H9 (cell line): Measurements from ENCODE around the gene ZNF318. TPM values are rescaled to one million over a fixed set of nuclear protein-coding genes. Genes with fewer than 3 reads are reported as not detected.

Experiments used
- DNase-seq: peaks from one replicate; pipeline ENCODE4 v3.0.0-alpha.2; 2017
- H2AFZ ChIP-seq: one replicate; pipeline ENCODE4 v1.6.1; 2013; ENCODE audit warnings: mild to moderate bottlenecking, low read length, control low read depth, moderate library complexity
- H2AK5ac ChIP-seq: 2 replicates; pipeline ENCODE4 v1.6.1; 2013; ENCODE audit warnings: low read length, control low read depth, mixed read lengths; ENCODE audit not compliant: insufficient read length
- H2BK120ac ChIP-seq: one replicate; pipeline ENCODE4 v1.6.1; 2013; ENCODE audit warnings: low read depth, mild to moderate bottlenecking, low read length, control low read depth, inconsistent platforms; ENCODE audit not compliant: poor library complexity, severe bottlenecking
- H2BK12ac ChIP-seq: 2 replicates; pipeline ENCODE4 v1.6.1; 2013; ENCODE audit warnings: low read length, control low read depth, mixed read lengths, low read depth; ENCODE audit not compliant: insufficient read length
- H2BK15ac ChIP-seq: 2 replicates; pipeline ENCODE4 v1.6.1; 2013; ENCODE audit warnings: low read depth, low read length, control low read depth
- H2BK20ac ChIP-seq: one replicate; pipeline ENCODE4 v1.6.1; 2013; ENCODE audit warnings: low read depth, mild to moderate bottlenecking, low read length, control low read depth, inconsistent platforms; ENCODE audit not compliant: poor library complexity, severe bottlenecking
- H2BK5ac ChIP-seq: 2 replicates; pipeline ENCODE4 v1.6.1; 2013; ENCODE audit warnings: low read length, control low read depth, mixed read lengths; ENCODE audit not compliant: insufficient read length
- H3K14ac ChIP-seq: 2 replicates; pipeline ENCODE4 v1.6.1; 2013; ENCODE audit warnings: low read length, control low read depth; ENCODE audit not compliant: insufficient read depth
- H3K18ac ChIP-seq: 2 replicates; pipeline ENCODE4 v1.6.1; 2013; ENCODE audit warnings: low read depth, mild to moderate bottlenecking, mixed read lengths, low read length, control low read depth; ENCODE audit not compliant: insufficient read length
- H3K23ac ChIP-seq: 2 replicates; pipeline ENCODE4 v1.6.1; 2013; ENCODE audit warnings: low read length, control low read depth, mixed read lengths, low read depth; ENCODE audit not compliant: insufficient read length
- H3K23me2 ChIP-seq: 2 replicates; pipeline ENCODE4 v1.6.1; 2013; ENCODE audit warnings: low read depth, mild to moderate bottlenecking, mixed read lengths, low read length, control low read depth; ENCODE audit not compliant: insufficient read length, poor library complexity, severe bottlenecking
- H3K27ac ChIP-seq: 2 replicates; pipeline ENCODE4 v1.5.1; 2013; ENCODE audit warnings: low read length, control low read depth, mixed read lengths, low read depth; ENCODE audit not compliant: insufficient read length
- H3K27me3 ChIP-seq: 2 replicates; pipeline ENCODE4 v1.6.1; 2013; ENCODE audit warnings: low read length, control low read depth, inconsistent platforms; ENCODE audit not compliant: insufficient read depth
- H3K4ac ChIP-seq: 2 replicates; pipeline ENCODE4 v1.6.1; 2013; ENCODE audit warnings: low read depth, mild to moderate bottlenecking, control low read depth, inconsistent platforms, low read length, moderate library complexity
- H3K4me1 ChIP-seq: 2 replicates; pipeline ENCODE4 v1.6.1; 2013; ENCODE audit warnings: low read length, control low read depth, inconsistent platforms; ENCODE audit not compliant: insufficient read depth
- H3K4me2 ChIP-seq: 2 replicates; pipeline ENCODE4 v1.6.1; 2013; ENCODE audit warnings: low read length, control low read depth, mixed read lengths; ENCODE audit not compliant: insufficient read length, insufficient read depth
- H3K56ac ChIP-seq: 2 replicates; pipeline ENCODE4 v1.6.1; 2013; ENCODE audit warnings: low read depth, mild to moderate bottlenecking, mixed read lengths, low read length, control low read depth; ENCODE audit not compliant: insufficient read length
- H3K79me1 ChIP-seq: 2 replicates; pipeline ENCODE4 v1.6.1; 2013; ENCODE audit warnings: low read depth, mild to moderate bottlenecking, moderate library complexity, low read length, control low read depth, inconsistent platforms; ENCODE audit not compliant: insufficient read depth, poor library complexity, severe bottlenecking
- H3K79me2 ChIP-seq: 2 replicates; pipeline ENCODE4 v1.6.1; 2013; ENCODE audit warnings: low read length, control low read depth, inconsistent platforms; ENCODE audit not compliant: insufficient read depth
- H3K9ac ChIP-seq: 2 replicates; pipeline ENCODE4 v1.6.1; 2013; ENCODE audit warnings: low read length, control low read depth, mixed read lengths; ENCODE audit not compliant: insufficient read length; ENCODE audit errors: extremely low read depth
- H3K9me3 ChIP-seq: one replicate; pipeline ENCODE4 v1.6.1; 2013; ENCODE audit warnings: low read depth, low read length, inconsistent platforms; ENCODE audit not compliant: control insufficient read depth
- H3T11ph ChIP-seq: one replicate; pipeline ENCODE4 v1.6.1; 2013; ENCODE audit warnings: mild to moderate bottlenecking, low read length, control low read depth, inconsistent platforms
- H4K20me1 ChIP-seq: one replicate; pipeline ENCODE4 v1.6.1; 2013; ENCODE audit not compliant: control insufficient read depth, insufficient read length, insufficient read depth
- H4K5ac ChIP-seq: 2 replicates; pipeline ENCODE4 v1.6.1; 2013; ENCODE audit warnings: low read depth, mild to moderate bottlenecking, mixed read lengths, low read length, control low read depth; ENCODE audit not compliant: insufficient read length
- H4K8ac ChIP-seq: replicated peaks from 2 replicates; pipeline ENCODE4 v1.6.1; 2013; ENCODE audit warnings: low read length, control low read depth, mixed read lengths, low read depth; ENCODE audit not compliant: insufficient read length
- H4K91ac ChIP-seq: 2 replicates; pipeline ENCODE4 v1.6.1; 2013; ENCODE audit warnings: low read depth, mild to moderate bottlenecking, moderate library complexity, mixed read lengths, low read length, control low read depth; ENCODE audit not compliant: insufficient read length
- H3K27ac Mint-ChIP-seq, 3 experiments: 2 replicates in 2 of 3; 3 replicates in 1 of 3; pipeline ENCODE4 v1.8.0; 2020 to 2021; ENCODE audit warnings: mixed read lengths in 3 of 3, mild to moderate bottlenecking in 1 of 3, moderate library complexity in 1 of 3
- H3K27me3 Mint-ChIP-seq: 2 replicates; pipeline ENCODE4 v1.8.0; 2021; ENCODE audit warnings: low read depth, mild to moderate bottlenecking, moderate library complexity, mixed read lengths
- H3K36me3 Mint-ChIP-seq, 3 experiments: 2 replicates in 2 of 3; 3 replicates in 1 of 3; pipeline ENCODE4 v1.8.0; 2020 to 2021; ENCODE audit warnings: low read depth in 3 of 3, mixed read lengths in 3 of 3; ENCODE audit not compliant: insufficient read depth in 1 of 3
- H3K4me1 Mint-ChIP-seq, 2 experiments: 2 replicates each; pipeline ENCODE4 v1.8.0; 2020; ENCODE audit warnings: mixed read lengths in 2 of 2
- H3K4me3 Mint-ChIP-seq, 2 experiments: 2 replicates in 1 of 2; 3 replicates in 1 of 2; pipeline ENCODE4 v1.8.0; 2020 to 2021; ENCODE audit warnings: mild to moderate bottlenecking in 2 of 2, mixed read lengths in 2 of 2, moderate library complexity in 1 of 2
- H3K9me3 Mint-ChIP-seq, 2 experiments: 2 replicates in 1 of 2; 3 replicates in 1 of 2; pipeline ENCODE4 v1.8.0; 2020; ENCODE audit warnings: mild to moderate bottlenecking in 2 of 2, mixed read lengths in 2 of 2, moderate library complexity in 1 of 2
- CTCF ChIP-seq: fragments of 200-600 bp; sonication (generic); conservative IDR thresholded peaks from 3 replicates; pipeline ENCODE4 v1.8.0; 2021; ENCODE audit warnings: antibody characterized with exemption, mild to moderate bottlenecking
- WGBS: extraction: QIAGEN DNeasy Blood & Tissue Kit; methylation state at CpG from one replicate; pipeline ENCODE4 v1.1.7; 2013; ENCODE audit warnings: missing lambda C conversion rate, low lambda C conversion rate, mixed read lengths; ENCODE audit not compliant: insufficient read length; ENCODE audit errors: extremely low coverage; 5-methylcytosine and 5-hydroxymethylcytosine counted together
- total RNA-seq: library from RNA; stranded (reverse); gene quantifications from 2 replicates; pipeline ENCODE4 v1.2.1, GENCODE V29; 2021

The ZNF318 gene
- total RNA-seq, 1 experiment from 2014 or later: 16.3 TPM

- no peaks in the 10 kb centered on the region for H3K79me2 ChIP-seq
- no peak overlapping the region for H2AK5ac ChIP-seq
- H3K14ac ChIP-seq: no peak overlapping the region
- no peak overlapping the region for H3K27ac Mint-ChIP-seq
- H3K4me2 ChIP-seq: no peak overlapping the region
- H2BK12ac ChIP-seq: no peak overlapping the region
- H2AFZ ChIP-seq: no peak overlapping the region
- no peak for DNase-seq
- H3K27me3 ChIP-seq: no peaks in the 10 kb centered on the region
- peaks cover 0 to 7% of the 10 kb centered on the region in 2 experiments; a peak in 2 of 4 replicates for H3K4me1 Mint-ChIP-seq
- H2BK5ac ChIP-seq: no peak overlapping the region
- no peak overlapping the region for H4K8ac ChIP-seq
- no peaks in the 10 kb centered on the region for H3K4me1 ChIP-seq
- H3K9ac ChIP-seq: no peak overlapping the region
- no peaks in the 10 kb centered on the region for H4K20me1 ChIP-seq
- no peaks in the 10 kb centered on the region for H3K9me3 ChIP-seq
- WGBS: no CpG with 5 or more reads among the region's 4 CpGs
- no peak overlapping the region for H3T11ph ChIP-seq
- H4K91ac ChIP-seq: no peak overlapping the region
- H3K36me3 Mint-ChIP-seq: peaks cover 4 to 44% (median 31%) of the 10 kb centered on the region in 3 experiments; a peak in 5 of 7 replicates
- H3K79me1 ChIP-seq: no peaks in the 10 kb centered on the region
- H2BK120ac ChIP-seq: no peak overlapping the region
- H2BK15ac ChIP-seq: no peak overlapping the region
- H3K27me3 Mint-ChIP-seq: no peaks in the 10 kb centered on the region
- no peak overlapping the region for H2BK20ac ChIP-seq
- no peak overlapping the region for H3K56ac ChIP-seq
- no peak overlapping the region for H3K23ac ChIP-seq
- H3K27ac ChIP-seq: no peak overlapping the region
- TF ChIP-seq CTCF: no peak
- H4K5ac ChIP-seq: no peak overlapping the region
- no peak overlapping the region for H3K4ac ChIP-seq
- no peaks in the 10 kb centered on the region for H3K9me3 Mint-ChIP-seq
- H3K18ac ChIP-seq: no peak overlapping the region
- no peak overlapping the region for H3K4me3 Mint-ChIP-seq
- no peaks in the 10 kb centered on the region for H3K23me2 ChIP-seq
Observed at GRCh38 chr6:43339168-43339567, 30.3 kb downstream of the ZNF318 start.
